Endothelial cell of umbilical vein (primary cell): Measurements from ENCODE around the gene WFIKKN2. TPM values are rescaled to one million over a fixed set of nuclear protein-coding genes. Genes with fewer than 3 reads are reported as not detected.

Experiments
- BruUV-seq: library from RNA; stranded (reverse); fragments of 400-500 nt; replicated peaks from 2 replicates; lab custom pipeline; 2021; lab: Mats Ljungman, UMichigan
- CTCF ChIA-PET: fragments of 300-600, 350-600 bp; sonication (Branson Sonifier 250); formaldehyde crosslinking; loops from one replicate; lab custom pipeline; 2021; ENCODE audit warnings: antibody characterized with exemption, inconsistent platforms; lab: Charles Lee
- POLR2A ChIA-PET: fragments of 300-600, 350-600 bp; sonication (Branson Sonifier 250); formaldehyde crosslinking; loops from one replicate; lab custom pipeline; 2021; ENCODE audit warnings: antibody characterized with exemption, inconsistent platforms; lab: Charles Lee
- DNase-seq: peaks from one replicate; pipeline ENCODE4 v3.0.0-alpha.2; 2011; ENCODE audit warnings: low read depth, low spot score
- FAIRE-seq: peaks from 2 replicates; lab custom pipeline; 2011; peaks lifted over from hg19 to GRCh38; lab: Jason Lieb, UNC
- H2AFZ ChIP-seq: 2 replicates; pipeline ENCODE4 v1.6.0; 2012; ENCODE audit warnings: low read depth, low read length, control low read depth, inconsistent platforms
- H3K27ac ChIP-seq: 2 replicates; pipeline ENCODE4 v1.5.1; 2011; ENCODE audit warnings: low read depth, mild to moderate bottlenecking, control low read depth, low read length, moderate library complexity; ENCODE audit not compliant: insufficient read depth
- H3K27me3 ChIP-seq, 2 experiments: 2 replicates each; pipeline versions ENCODE4 v1.6.0 to v1.6.1; 2011; ENCODE audit warnings: low read length in 2 of 2, mixed read lengths in 1 of 2; ENCODE audit not compliant: control insufficient read depth in 2 of 2, insufficient read depth in 2 of 2
- H3K36me3 ChIP-seq, 2 experiments: 2 replicates in 1 of 2; 3 replicates in 1 of 2; pipeline ENCODE4 v1.5.1; 2011; ENCODE audit warnings: low read length in 2 of 2, mild to moderate bottlenecking in 1 of 2, moderate library complexity in 1 of 2; ENCODE audit not compliant: control insufficient read depth in 2 of 2, insufficient read depth in 2 of 2; ENCODE audit errors: extremely low read depth in 1 of 2
- H3K4me1 ChIP-seq: 3 replicates; pipeline ENCODE4 v1.5.1; 2011; ENCODE audit warnings: mild to moderate bottlenecking, low read length; ENCODE audit not compliant: control insufficient read depth, insufficient read depth; ENCODE audit errors: extremely low read depth
- H3K4me2 ChIP-seq: 2 replicates; pipeline ENCODE4 v1.6.1; 2011; ENCODE audit warnings: low read length, control low read depth, mixed read lengths; ENCODE audit not compliant: insufficient read depth
- H3K4me3 ChIP-seq, 3 experiments: fragments of 200-600 bp in 1 of 3; sonication (generic), shearing (Covaris generic) in 1 of 3; replicated peaks in 1 of 3; 2 replicates each; pipeline ENCODE4 v1.5.1; 2011 to 2016; ENCODE audit warnings: control low read depth in 3 of 3, low read length in 3 of 3, mild to moderate bottlenecking in 2 of 3, inconsistent platforms in 1 of 3, low read depth in 1 of 3, moderate library complexity in 1 of 3; ENCODE audit not compliant: insufficient read depth in 1 of 3
- H3K79me2 ChIP-seq: 2 replicates; pipeline ENCODE4 v1.6.0; 2012; ENCODE audit warnings: low read length, inconsistent platforms; ENCODE audit not compliant: control insufficient read depth, insufficient read depth
- H3K9ac ChIP-seq: replicated peaks from 2 replicates; pipeline ENCODE3; 2011; ENCODE audit warnings: low read length, control low read depth; ENCODE audit not compliant: insufficient read depth; ENCODE audit errors: extremely low read depth
- H3K9me1 ChIP-seq: replicated peaks from 3 replicates; pipeline ENCODE4 v1.6.0; 2011; ENCODE audit warnings: mild to moderate bottlenecking, low read length; ENCODE audit not compliant: control insufficient read depth, insufficient read depth; ENCODE audit errors: extremely low read depth
- H3K9me3 ChIP-seq: replicated peaks from 2 replicates; pipeline ENCODE4 v1.5.1; 2012; ENCODE audit warnings: low read length, inconsistent platforms; ENCODE audit not compliant: control insufficient read depth, insufficient read depth
- H4K20me1 ChIP-seq: replicated peaks from 2 replicates; pipeline ENCODE3; 2011; ENCODE audit warnings: mild to moderate bottlenecking, low read length; ENCODE audit not compliant: control insufficient read depth, insufficient read depth; ENCODE audit errors: extremely low read depth
- EZH2 ChIP-seq: IDR thresholded peaks from 2 replicates; pipeline ENCODE4 v1.6.1; 2012; ENCODE audit warnings: borderline replicate concordance, low read depth, mild to moderate bottlenecking, moderate library complexity, low read length, inconsistent platforms; ENCODE audit not compliant: severe bottlenecking
- FOS ChIP-seq: IDR thresholded peaks from 2 replicates; pipeline ENCODE4 v1.6.1; 2011; ENCODE audit warnings: mild to moderate bottlenecking, low read length, moderate library complexity, borderline replicate concordance; ENCODE audit not compliant: insufficient read depth
- GATA2 ChIP-seq: IDR thresholded peaks from 2 replicates; pipeline ENCODE4 v1.7.0; 2011; ENCODE audit warnings: low read depth, mild to moderate bottlenecking, moderate library complexity, mixed read lengths, low read length; ENCODE audit not compliant: insufficient read length, insufficient read depth
- JUN ChIP-seq: IDR thresholded peaks from 2 replicates; pipeline ENCODE4 v1.6.1; 2011; ENCODE audit warnings: borderline replicate concordance, low read depth; ENCODE audit not compliant: insufficient read length, insufficient read depth
- MAX ChIP-seq: IDR thresholded peaks from 2 replicates; pipeline ENCODE4 v1.6.1; 2011; ENCODE audit not compliant: insufficient read depth, insufficient read length
- MYC ChIP-seq: IDR thresholded peaks from one replicate; pipeline ENCODE4 v1.6.1; 2011; ENCODE audit warnings: mild to moderate bottlenecking, low read depth, low read length
- POLR2A ChIP-seq: IDR thresholded peaks from 2 replicates; pipeline ENCODE4 v1.6.1; 2012; ENCODE audit warnings: low read depth, mild to moderate bottlenecking, control low read depth, low read length
- POLR2AphosphoS5 ChIP-seq: IDR thresholded peaks from 2 replicates; pipeline ENCODE4 v1.6.1; 2012; ENCODE audit warnings: low read depth, mild to moderate bottlenecking, control low read depth, low read length, moderate library complexity; ENCODE audit not compliant: insufficient read depth
- dilution Hi-C: fragments of 300-500 bp; cut with MboI; formaldehyde crosslinking; loops from one replicate; pipeline ENCODE4 v1.15.0; 2019; ENCODE audit warnings: low sequenced_read_pairs; ENCODE audit not compliant: extremely low pct_ligation_motif_present
- intact Hi-C: fragments of 100-400 bp; cut with micrococcal nuclease; formaldehyde crosslinking; loops from one replicate; pipeline ENCODE4 v1.10.0; 2022
- polyA plus RNA-seq, 4 experiments: library from polyadenylated mRNA; depleted of rRNA in 3 of 4; stranded (reverse) in 3 of 4; unstranded in 1 of 4; fragments of >200 nt; gene quantifications; 2 replicates each; pipeline versions ENCODE4 v1.2.1 to v1.2.3, GENCODE V29; 2011 to 2012; ENCODE audit warnings: missing spikeins in 1 of 4
- total RNA-seq: library from RNA; stranded (reverse); gene quantifications from 2 replicates; pipeline ENCODE4 v1.2.3, GENCODE V29; 2021

WFIKKN2 gene
- total and polyA plus RNA-seq, 2 donors (not counting 3 experiments of a cell fraction or from before 2014, with no cell fraction given): 0.03 TPM; not detected in 1

GRCh38 chr17:50790618-50791017 lies 44.8 kb upstream of the WFIKKN2 start:
- H3K9me3 ChIP-seq: no peaks in the 10 kb centered on the region
- POLR2A ChIA-PET: no interaction called here

GRCh38 chr17:50792132-50792531 lies 43.3 kb upstream of the WFIKKN2 start:
- H3K79me2 ChIP-seq: no peaks in the 10 kb centered on the region
- H3K9me3 ChIP-seq: no peaks in the 10 kb centered on the region
- dilution Hi-C loops: no loop called here
- H4K20me1 ChIP-seq: no peaks in the 10 kb centered on the region
- ChIA-PET POLR2A (no interaction called here), CTCF (interaction anchor here (1.4 kb wide), 1 partner anchor 9 kb away, joined by 6 read pairs; no protein-coding TSS in a partner anchor)
- BruUV-seq: no TSS peak
- no peak for FAIRE-seq
- no peaks in the 10 kb centered on the region for H3K36me3 ChIP-seq
- H3K9me1 ChIP-seq: no peaks in the 10 kb centered on the region
- H3K4me1 ChIP-seq: no peaks in the 10 kb centered on the region
- H3K4me2 ChIP-seq: no peak overlapping the region
- peaks cover 0 to 3% of the 10 kb centered on the region in 2 experiments for H3K27me3 ChIP-seq
- intact Hi-C loops: no loop called here
- DNase-seq: no peak
- no peak overlapping the region for H3K27ac ChIP-seq
- H3K9ac ChIP-seq: no peak overlapping the region
- TF ChIP-seq JUN (no peak), FOS (no peak), GATA2 (no peak), POLR2A (no peak), POLR2AphosphoS5 (no peak), EZH2 (no peak), MYC (no peak), MAX (no peak)
- no peak overlapping the region for H3K4me3 ChIP-seq
- no peak overlapping the region for H2AFZ ChIP-seq

More at GRCh38 chr17:50790618-50791017, 44.8 kb upstream of the WFIKKN2 start:
- Histone ChIP-seq H3K4me1 (no peaks in the 10 kb centered on the region), H3K4me2 (no peak overlapping the region), H3K4me3 (no peak overlapping the region), H2AFZ (no peak overlapping the region), H3K9me1 (no peaks in the 10 kb centered on the region), H3K9ac (no peak overlapping the region), H3K79me2 (no peaks in the 10 kb centered on the region), H3K27ac (no peak overlapping the region), H3K27me3 (peaks cover 0 to 3% of the 10 kb centered on the region in 2 experiments), H3K36me3 (no peaks in the 10 kb centered on the region), H4K20me1 (no peaks in the 10 kb centered on the region)
- FAIRE-seq (peak; percentile 47), DNase-seq (no peak)
- CTCF ChIA-PET: interaction anchor here (0.6 to 1.5 kb wide), 9 partner anchors 8 to 51 kb away, joined by 3 to 6 read pairs (median 3); no protein-coding TSS in a partner anchor
- dilution Hi-C loops (no loop called here), intact Hi-C loops (no loop called here)
- BruUV-seq: no TSS peak
- no peak for TF ChIP-seq MYC
- no peak for TF ChIP-seq EZH2
- TF ChIP-seq GATA2: no peak
- no peak for TF ChIP-seq JUN
